ENCODE measurements around the gene NGEF. TPM values are rescaled to one million over a fixed set of nuclear protein-coding genes. Genes with fewer than 3 reads are reported as not detected.

The NGEF gene
- total RNA-seq, 1 donor from 2014 or later: 2.7 TPM

GRCh38 chr2:232967474-232967873, 45.6 kb downstream of the NGEF start:
- no peak for DNase-seq

DNA sequence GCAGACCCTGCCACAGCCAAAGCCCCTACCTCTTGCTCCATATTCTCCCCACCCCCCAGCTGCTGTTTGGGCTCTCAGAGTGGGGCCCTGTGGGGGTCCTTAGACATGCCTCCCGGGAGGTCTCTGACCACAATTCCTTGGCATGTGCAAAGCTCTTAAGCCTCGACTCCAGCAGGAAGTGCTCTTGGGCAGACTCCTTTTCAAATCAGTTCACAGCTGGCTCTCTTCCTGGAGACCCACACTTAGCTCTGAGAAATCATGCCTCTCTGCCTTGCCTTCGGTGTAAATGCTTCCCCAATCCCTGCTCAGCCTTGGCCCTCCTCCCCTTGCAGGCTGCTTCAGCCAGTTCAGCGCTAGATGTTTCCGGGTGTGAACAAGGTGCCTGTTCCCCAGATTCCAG, 46.9 kb downstream of the NGEF start:
- no peak for DNase-seq

GRCh38 chr2:232963913-232964312, 49.1 kb downstream of the NGEF start:
- no peak for DNase-seq

DNA sequence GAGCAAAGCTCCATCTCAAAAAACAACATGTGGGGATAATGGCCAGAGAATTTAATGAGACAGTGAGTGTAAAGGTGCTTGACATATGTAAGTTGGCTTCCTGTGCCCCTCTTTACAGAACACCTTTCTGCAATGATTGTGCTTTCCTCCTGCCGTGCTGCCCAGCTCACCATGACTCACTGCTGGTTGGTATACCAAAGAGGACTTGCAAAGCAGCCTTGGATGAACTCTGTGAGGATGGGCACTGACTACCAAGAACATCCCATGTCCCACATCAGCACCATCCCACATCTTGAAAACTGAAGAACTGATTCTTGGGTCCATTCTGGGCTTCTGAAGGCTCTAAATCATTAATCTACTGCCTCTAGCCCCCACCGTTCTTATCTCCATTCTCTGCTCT, 52.2 kb downstream of the NGEF start:
- no peak for DNase-seq

GRCh38 chr2:232959139-232959538, 53.9 kb downstream of the NGEF start:
- no peak for DNase-seq

DNA sequence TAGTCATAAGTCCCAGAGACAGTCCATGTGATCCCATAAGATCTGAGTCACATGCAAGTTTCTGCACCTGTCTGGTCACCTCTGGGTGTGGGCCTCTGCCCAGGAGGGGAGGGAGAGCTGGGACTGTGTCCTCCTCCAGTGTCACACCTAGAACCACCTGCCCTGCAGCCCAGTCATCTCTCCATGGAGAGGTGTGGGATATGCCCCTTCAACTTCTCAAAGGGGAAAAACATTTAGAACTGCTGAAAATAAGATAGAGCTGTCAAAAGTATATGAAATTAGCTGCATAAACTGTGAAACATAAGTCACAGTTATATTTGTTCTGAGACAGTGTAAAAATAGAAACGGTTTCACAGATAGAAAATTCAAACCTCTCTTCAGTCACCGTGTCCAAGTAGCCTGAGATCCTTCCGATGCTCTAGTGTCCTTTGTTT, 55.4 kb downstream of the NGEF start:
- DNase-seq: no peak

GRCh38 chr2:232955856-232956255, 57.2 kb downstream of the NGEF start:
- no peak for DNase-seq

DNA sequence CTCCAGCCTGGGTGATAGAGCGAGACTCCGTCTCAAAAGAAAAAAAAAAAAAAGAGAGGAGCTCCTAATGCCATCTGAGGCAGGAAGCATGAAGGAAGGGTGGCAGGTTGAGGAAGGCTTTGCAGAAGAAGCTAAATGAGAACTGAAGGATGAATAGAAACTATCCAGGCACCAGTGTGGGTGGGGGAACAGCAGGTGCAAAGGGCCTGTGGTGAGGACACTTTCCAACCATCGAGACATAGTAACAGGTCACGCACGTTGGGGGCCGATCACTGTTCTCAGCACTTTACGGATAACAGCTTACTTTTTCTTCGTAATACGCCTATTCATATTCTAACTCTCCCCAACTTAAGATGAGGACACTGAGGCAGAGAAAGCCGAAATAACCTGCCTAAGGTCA, 58.4 kb downstream of the NGEF start:
- DNase-seq: no peak

GRCh38 chr2:232951891-232952290, 61.2 kb downstream of the NGEF start:
- DNase-seq: no peak

DNA sequence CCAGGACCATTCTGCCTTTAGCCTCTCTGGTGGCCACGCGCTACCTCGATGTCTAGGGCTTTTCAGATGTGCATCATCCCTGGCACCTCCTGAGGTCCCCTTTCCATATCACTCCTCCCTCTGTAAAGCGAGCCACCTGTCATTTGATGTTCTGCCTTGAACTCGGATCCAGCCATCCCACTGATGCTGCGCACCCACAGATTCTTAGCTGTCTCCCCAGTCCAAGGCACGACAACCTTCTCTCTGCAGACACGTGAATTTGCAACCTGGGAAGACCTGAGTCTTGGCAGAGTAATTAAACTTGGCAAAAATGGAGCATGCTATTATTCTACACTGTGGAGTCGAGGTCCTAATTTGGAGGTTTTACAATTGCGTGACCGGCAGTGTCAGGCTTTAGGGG, 61.9 kb downstream of the NGEF start:
- DNase-seq: no peak

GRCh38 chr2:232950751-232951150, 62.3 kb downstream of the NGEF start:
- DNase-seq: peak; percentile 34

GRCh38 chr2:232949016-232949415, 64.0 kb downstream of the NGEF start:
- DNase-seq: no peak

DNA sequence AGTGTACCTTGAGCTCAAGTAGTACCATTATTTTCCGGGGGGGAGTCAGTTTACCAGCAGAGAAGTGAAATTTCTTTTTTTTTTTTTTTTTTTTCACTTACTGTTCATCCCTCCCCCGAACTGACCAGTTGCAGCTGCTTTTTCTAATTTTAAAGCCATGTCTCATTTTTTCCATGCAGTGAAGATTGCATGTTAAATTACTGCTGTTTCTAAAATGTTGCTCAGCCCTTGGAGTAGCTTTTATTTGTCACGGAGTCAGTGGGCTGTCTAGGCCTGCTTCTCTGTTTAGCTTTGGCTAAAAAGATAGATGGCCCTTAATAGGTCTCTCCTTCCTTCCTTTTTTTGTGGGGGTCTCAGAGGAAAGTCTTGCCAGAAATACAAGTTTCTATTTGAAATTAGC, 70.2 kb downstream of the NGEF start:
- DNase-seq: no peak

DNA sequence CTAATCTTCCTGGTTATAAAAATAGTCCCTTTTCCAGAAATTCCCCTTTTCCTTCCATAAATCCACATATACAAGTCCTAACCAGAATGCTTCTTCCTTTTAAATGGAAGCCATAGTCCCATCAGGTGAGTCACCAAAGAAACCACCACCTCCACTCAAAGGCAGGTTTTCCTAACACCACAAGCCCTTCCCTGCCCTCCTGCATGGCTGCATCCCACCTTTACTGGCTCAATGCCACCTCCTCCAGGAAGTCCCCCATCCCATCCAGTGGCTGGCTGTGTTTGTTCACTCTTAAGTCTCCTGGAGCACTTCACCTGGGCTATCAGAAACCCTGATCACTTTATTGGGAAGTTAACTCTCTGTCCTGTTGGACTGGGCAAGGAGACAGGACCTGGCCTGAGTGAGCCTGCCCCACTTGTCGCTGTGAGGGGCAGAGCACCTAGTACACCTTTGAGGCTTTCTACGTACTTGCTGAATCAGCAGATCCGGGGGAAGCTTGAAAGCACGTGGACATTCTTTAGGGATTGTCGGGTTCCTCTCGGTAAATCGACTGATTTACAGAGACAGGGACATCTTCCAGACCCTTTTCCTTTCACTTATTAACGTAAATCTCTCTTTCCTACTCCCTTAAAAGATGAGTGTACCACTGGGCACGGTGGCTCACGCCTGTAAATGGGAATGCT, 71.0 kb downstream of the NGEF start:
- no peak for DNase-seq

GRCh38 chr2:232941400-232941799, 71.7 kb downstream of the NGEF start:
- DNase-seq: no peak

DNA sequence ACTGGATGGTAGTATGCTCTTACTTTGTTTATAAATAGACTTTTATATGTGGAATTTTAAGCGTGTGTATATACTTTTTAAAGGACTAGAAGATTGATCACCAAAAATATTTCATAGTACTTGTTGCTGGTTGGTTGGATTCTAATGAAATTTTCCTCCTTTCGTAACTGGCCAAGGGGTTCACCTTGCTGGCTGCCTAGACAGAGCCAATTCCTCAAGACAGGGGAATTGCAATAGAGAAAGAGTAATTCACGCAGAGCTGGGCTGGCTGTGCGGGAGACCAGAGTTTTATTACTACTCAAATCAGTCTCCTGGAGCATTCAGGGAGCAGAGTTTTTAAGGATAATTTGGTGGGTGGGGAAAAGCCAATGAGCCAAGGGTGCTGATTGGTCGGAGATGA, 72.3 kb downstream of the NGEF start:
- DNase-seq: no peak

GRCh38 chr2:232937278-232937906, 75.7 kb downstream of the NGEF start:
- DNase-seq: no peak

GRCh38 chr2:232931636-232932035, 81.4 kb downstream of the NGEF start:
- no peak for DNase-seq

DNA sequence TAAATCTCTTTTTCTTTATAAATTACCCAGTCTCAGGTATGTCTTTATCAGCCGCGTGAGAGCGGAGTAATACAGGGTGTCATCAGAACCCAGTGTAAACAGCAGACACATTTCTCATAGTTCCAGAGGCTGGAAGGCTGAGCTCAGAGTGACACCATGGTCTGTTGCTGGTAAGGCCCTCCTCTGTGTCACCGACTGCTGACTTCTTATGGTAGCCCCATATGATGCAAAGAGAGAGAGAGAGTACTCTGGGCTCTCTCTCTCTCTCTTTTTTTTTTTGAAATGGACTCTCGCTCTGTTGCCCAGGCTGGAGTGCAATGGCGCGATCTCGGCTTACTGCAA, 83.0 kb downstream of the NGEF start:
- no peak for DNase-seq

DNA sequence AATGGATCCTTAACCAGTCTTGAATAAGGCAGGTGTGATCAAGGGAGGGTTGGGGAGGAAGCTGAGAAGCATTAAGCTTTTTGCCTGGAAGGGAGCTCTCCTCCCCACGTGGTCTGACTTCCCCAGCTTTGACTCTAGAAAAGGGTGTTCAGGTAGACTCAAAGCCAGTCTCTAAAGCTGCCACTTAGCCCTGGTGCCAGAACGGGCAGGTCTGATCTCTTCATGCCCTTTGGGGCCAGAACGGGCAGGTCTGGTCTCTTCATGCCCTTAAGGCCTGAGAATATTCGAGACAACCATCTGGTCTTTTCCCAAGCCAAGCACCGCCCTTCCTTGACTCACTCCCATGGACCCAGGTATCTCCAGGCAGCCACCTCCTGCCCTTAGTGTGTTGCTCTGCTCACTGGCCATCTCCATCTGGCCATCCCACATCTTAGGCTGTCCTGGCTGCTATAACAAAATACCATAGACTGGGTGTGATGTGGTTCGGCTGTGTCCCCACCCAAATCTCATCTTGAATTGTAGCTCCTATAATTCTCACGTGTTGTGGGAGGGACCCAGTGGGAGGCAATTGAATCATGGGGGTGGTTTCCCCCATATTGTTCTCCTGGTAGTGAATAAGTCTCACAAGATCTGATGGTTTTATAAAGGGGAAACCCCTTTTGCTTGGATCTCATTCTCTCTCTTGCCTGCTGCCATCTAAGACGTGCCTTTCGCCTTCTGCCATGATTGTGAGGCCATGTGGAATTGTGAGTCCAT, 83.6 kb downstream of the NGEF start:
- DNase-seq: no peak

DNA sequence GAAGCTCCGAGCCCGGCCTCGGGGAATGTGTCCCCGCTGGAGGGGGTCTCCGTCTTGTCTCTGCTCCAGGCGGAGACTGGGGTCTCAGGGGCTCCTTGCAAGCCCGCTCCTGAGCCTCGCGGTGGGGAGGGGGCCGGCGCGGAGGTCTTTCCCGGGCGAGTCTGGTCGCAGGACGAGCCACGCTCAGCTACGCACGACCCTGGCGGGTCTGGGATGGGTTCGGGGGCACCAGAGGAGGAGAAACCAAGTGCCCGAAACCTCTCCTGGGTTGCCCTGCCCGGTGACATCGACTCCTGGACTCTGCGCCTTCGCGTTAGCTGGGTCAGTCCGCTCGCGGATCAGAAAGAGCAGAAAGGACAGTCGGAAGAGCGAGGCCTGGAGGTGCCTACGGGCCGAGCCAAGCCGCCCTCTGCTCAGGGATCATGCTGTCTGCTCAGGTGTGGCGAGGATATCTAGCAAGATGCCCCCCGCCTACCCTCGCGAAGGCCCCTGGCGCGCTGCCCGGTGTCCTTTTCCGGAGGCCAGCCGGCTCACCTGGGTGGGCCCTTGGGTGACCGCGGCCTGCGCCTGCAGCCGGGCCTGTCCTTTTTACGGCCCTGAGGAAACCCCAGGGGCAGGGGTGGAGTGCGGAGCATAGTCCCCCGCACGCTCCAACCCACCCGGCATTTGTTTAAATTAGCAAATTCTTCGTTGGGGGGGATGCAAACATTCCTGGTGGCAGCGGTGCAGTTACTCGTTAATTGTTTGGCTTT, 84.3 kb downstream of the NGEF start:
- DNase-seq: no peak

DNA sequence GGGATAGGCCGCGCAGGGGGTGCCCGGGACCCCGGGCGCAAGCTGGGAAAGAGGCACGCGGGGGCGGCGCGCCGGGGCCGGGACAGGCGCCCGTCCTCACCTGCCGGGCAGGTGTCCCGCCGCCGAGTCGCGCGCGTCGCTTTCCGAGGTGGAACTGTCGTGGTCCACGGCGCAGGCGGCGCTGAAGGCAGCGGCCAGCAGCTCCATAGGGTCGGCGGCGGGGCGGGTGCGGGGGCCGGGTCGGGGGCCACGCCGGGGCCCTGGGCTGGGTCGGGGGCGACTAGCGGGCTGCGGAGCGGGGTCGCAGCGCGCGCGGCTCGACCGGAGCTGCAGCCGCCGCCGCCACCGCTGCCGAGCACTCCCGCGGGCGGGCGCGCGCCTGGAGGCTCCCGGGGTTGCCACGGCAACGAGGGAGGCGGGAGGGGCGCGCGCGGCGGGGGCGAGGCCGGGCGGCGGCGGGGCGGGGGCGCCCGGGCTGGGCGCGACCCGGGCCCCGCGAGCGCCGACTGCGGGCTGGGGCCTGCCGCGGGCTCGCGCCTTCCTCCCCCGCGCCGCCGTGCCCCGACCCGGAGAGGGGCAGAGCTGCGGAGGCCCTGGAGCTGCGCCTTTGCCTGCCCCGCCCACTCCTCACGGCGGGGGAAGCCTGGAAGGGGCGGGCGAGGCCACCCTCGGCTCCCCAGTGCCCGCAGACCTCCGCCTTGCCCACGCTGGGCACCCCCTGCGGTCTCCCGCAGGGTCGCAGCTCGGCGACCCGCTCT, 85.1 kb downstream of the NGEF start:
- DNase-seq: peak; percentile 47

All from tongue (tissue), 2 donors.